Activated CD8-positive, alpha-beta memory T cell treated with anti-CD3 and anti-CD28 coated beads for 4 hours (primary cell): ENCODE results near the gene CLN3.
"Not testable (repeated sequence)": the region's sequence is repeated elsewhere in the genome, so short reads cannot be mapped to it uniquely, and the experiment has no call there.

Experiments used
- DNase-seq, 2 donors: peaks; one replicate each; pipeline ENCODE4 v3.0.0-alpha.2; 2020; ENCODE audit warnings: low read depth in 2 of 2

CLN3 gene

GRCh38 chr16:28513484-28514181, 21.8 kb upstream of the CLN3 start:
- DNase-seq, result no peak

GRCh38 chr16:28511801-28512789, 20.2 kb upstream of the CLN3 start:
- no peak for DNase-seq

- DNase-seq, result no peak
Measured at GRCh38 chr16:28511031-28511430, 19.2 kb upstream of the CLN3 start.

GRCh38 chr16:28505489-28506137, 13.7 kb upstream of the CLN3 start:
- no peak for DNase-seq

- no peak for DNase-seq
Measured at GRCh38 chr16:28504707-28505404, 13.0 kb upstream of the CLN3 start.

- no peak for DNase-seq
Measured at GRCh38 chr16:28503470-28504259, 11.8 kb upstream of the CLN3 start.

- no peak for DNase-seq
Measured at GRCh38 chr16:28502290-28502689, 10.4 kb upstream of the CLN3 start.

- no peak for DNase-seq
Measured at GRCh38 chr16:28501258-28502232, 9.7 kb upstream of the CLN3 start.

GRCh38 chr16:28500476-28501180, 8.8 kb upstream of the CLN3 start:
- DNase-seq, result not testable (repeated sequence)

- no peak for DNase-seq
Measured at GRCh38 chr16:28499854-28500253, 8.0 kb upstream of the CLN3 start.

- DNase-seq, result no peak
Measured at GRCh38 chr16:28498666-28499381, 7.0 kb upstream of the CLN3 start.

GRCh38 chr16:28497861-28498599, 6.2 kb upstream of the CLN3 start:
- DNase-seq, result no peak

- DNase-seq, result no peak
Measured at GRCh38 chr16:28497386-28497785, 5.5 kb upstream of the CLN3 start.

- no peak for DNase-seq
Measured at GRCh38 chr16:28496844-28497243, 5.0 kb upstream of the CLN3 start.

- DNase-seq, result no peak
Measured at GRCh38 chr16:28495795-28496749, 4.2 kb upstream of the CLN3 start.

- no peak for DNase-seq
Measured at GRCh38 chr16:28495098-28495793, 3.4 kb upstream of the CLN3 start.
